Measurements from ENCODE around the gene NT5DC1. TPM values are rescaled to one million over a fixed set of nuclear protein-coding genes. Genes with fewer than 3 reads are reported as not detected.

Gene NT5DC1
- total and polyA plus RNA-seq, 10 of the 15 experiments (the other 5 are each of a cell fraction or from before 2014, with no cell fraction given), result 40.8 to 140 (median 66.8) TPM

DNA sequence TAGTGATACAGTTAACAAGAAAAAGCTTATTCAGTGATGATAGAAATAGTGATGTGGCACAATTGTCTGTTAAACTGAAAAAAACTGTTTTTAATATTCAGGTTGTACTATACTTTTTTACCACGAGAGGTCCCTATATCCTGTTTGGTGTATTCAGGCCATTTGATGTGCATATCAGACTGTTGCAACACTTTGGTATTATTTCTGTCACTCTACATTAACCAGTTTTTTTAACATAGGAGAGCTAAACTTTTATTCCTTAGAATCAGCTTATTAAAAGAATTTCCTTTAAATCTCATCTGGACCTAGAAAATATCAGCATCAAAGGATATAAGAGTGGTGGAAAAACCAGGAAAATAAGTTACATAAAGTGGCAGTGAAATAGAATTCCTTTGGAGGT lies 116.4 kb downstream of the NT5DC1 start:
- ATAC-seq (peak; percentile 69), FAIRE-seq (no peak), DNase-seq (ENCODE audit: low read depth, low spot score) (no peak)
- 0% methylated on average over 1 of the region's 1 CpG for WGBS (ENCODE audit: insufficient coverage, insufficient replicate concordance, low lambda C conversion rate, missing lambda C conversion rate)
- H3K27ac ChIP-seq (ENCODE audit: control insufficient read depth, insufficient read depth), result no peak overlapping the region
- ChIA-PET CTCF (interaction anchor here (0.8 to 3.0 kb wide), 32 partner anchors 8 to 472 kb away, joined by 3 to 45 read pairs (median 4); partner anchors contain the start of genes TSPYL1 and TSPYL4), POLR2A (no interaction called here), SMC1A (ENCODE audit: uncharacterized antibody, unreplicated experiment) (interaction anchor here (0.5 to 2.8 kb wide), 13 partner anchors 9 to 343 kb away, joined by 3 to 14 read pairs (median 3); no protein-coding TSS in a partner anchor), RAD21 (ENCODE audit: unreplicated experiment) (interaction anchor here (1.0 to 2.4 kb wide), 6 partner anchors 51 to 316 kb away, joined by 3 to 15 read pairs (median 4); no protein-coding TSS in a partner anchor)
- no peaks in the 10 kb centered on the region for H3K4me1 ChIP-seq (ENCODE audit: control insufficient read depth, insufficient read depth, low read length)
- no peak overlapping the region for H2AFZ ChIP-seq (ENCODE audit: control insufficient read depth, low read depth, low read length)
- no peaks in the 10 kb centered on the region for H4K20me1 ChIP-seq (ENCODE audit: control insufficient read depth, insufficient read depth)
- H3K27me3 ChIP-seq (replicated peaks in 1 of 2; ENCODE audit: control insufficient read depth in 2 of 2, insufficient read depth in 2 of 2, low read length in 1 of 2), result no peaks in the 10 kb centered on the region
- H3K4me3 ChIP-seq, result no peak overlapping the region
- intact Hi-C loops (cut with micrococcal nuclease; ENCODE audit: unreplicated experiment), result loop anchor here (5.0 kb wide), 1 partner anchor 315 kb away; no protein-coding TSS in a partner anchor
- no peaks in the 10 kb centered on the region for H3K79me2 ChIP-seq (ENCODE audit: control insufficient read depth, insufficient read depth, low read length)
- TF ChIP-seq RAD21 (IDR thresholded peaks at IDR 0.05; ENCODE audit: insufficient read depth, low read depth, low read length), result peak; percentile 31; the same call in 1 of the 2 replicates
- no peak for TF ChIP-seq RELA (IDR thresholded peaks at IDR 0.05; ENCODE audit: borderline replicate concordance, partially characterized antibody)
- peak; percentile 33; the same call in 1 of the 2 replicates for TF ChIP-seq SMC3 (IDR thresholded peaks at IDR 0.05; ENCODE audit: borderline replicate concordance, low read length)
- TF ChIP-seq, protein P1, sequence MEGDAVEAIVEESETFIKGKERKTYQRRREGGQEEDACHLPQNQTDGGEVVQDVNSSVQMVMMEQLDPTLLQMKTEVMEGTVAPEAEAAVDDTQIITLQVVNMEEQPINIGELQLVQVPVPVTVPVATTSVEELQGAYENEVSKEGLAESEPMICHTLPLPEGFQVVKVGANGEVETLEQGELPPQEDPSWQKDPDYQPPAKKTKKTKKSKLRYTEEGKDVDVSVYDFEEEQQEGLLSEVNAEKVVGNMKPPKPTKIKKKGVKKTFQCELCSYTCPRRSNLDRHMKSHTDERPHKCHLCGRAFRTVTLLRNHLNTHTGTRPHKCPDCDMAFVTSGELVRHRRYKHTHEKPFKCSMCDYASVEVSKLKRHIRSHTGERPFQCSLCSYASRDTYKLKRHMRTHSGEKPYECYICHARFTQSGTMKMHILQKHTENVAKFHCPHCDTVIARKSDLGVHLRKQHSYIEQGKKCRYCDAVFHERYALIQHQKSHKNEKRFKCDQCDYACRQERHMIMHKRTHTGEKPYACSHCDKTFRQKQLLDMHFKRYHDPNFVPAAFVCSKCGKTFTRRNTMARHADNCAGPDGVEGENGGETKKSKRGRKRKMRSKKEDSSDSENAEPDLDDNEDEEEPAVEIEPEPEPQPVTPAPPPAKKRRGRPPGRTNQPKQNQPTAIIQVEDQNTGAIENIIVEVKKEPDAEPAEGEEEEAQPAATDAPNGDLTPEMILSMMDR (IDR thresholded peaks at IDR 0.05 in 2 of 3, conservative IDR thresholded peaks at IDR 0.05 in 1 of 3; ENCODE audit: control insufficient read depth in 2 of 3, extremely low read depth in 1 of 3, insufficient read depth in 1 of 3, low read depth in 3 of 3, low read length in 3 of 3), result peak in 2 of 3 experiments; percentile 30 to 41; a peak in 3 of 6 replicates
- BruUV-seq (replicated peaks), result no TSS peak
- in situ Hi-C loops (cut with MboI), result no loop called here
- peaks cover 0 to 5% of the 10 kb centered on the region in 2 experiments; a peak in 2 of 4 replicates for H3K36me3 ChIP-seq (ENCODE audit: control insufficient read depth in 2 of 2, insufficient read depth in 2 of 2, low read length in 1 of 2)
- no peak overlapping the region for H3K9ac ChIP-seq (ENCODE audit: control insufficient read depth, insufficient read depth, low read length)
- H3K4me2 ChIP-seq (ENCODE audit: control insufficient read depth, insufficient read depth), result no peak overlapping the region
- H3K9me3 ChIP-seq (replicated peaks; ENCODE audit: control insufficient read depth, insufficient read depth, low read length), result no peaks in the 10 kb centered on the region

All from GM12878 (cell line).